ENCODE results near the gene PARD3. TPM values are rescaled to one million over a fixed set of nuclear protein-coding genes. Genes with fewer than 3 reads are reported as not detected.

The PARD3 gene
- total and polyA plus RNA-seq, 12 donors: 17.0 to 93.8 (median 47.3) TPM

DNA sequence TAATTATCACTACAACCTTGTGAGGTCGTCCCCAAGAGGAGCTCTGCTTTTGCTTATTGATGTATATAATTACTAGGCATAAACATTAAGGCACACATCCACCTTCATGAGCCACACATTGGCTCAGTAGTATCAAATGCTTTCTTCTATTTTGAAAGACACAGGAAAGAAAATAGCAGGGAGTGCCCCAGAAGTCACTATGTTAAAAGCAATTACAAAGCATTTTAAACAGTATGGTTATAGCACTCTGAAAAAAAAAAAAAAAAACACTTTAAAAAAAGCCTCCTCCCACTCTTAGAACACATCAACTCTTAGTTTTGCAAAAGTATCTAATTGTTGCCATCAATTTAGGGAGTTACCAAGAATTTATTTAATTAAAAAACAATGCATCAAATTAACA lies 474.2 kb downstream of the PARD3 start:
- H3K27ac ChIP-seq: peak overlapping the region in 2 of 5 donors; percentile 42 to 49
- H3K9me3 ChIP-seq (replicated peaks in 1 of 3): no peaks in the 10 kb centered on the region
- H3K4me3 ChIP-seq: peak overlapping the region in 1 of 4 donors; percentile 25
- WGBS, 4 donors: 52 to 75% (median 70%) methylated on average over 1 of the region's 1 CpG
- H3K27me3 ChIP-seq: no peaks in the 10 kb centered on the region
- no peaks in the 10 kb centered on the region for H3K36me3 ChIP-seq (replicated peaks in 1 of 2)
- no peak for DNase-seq
- H3K4me1 ChIP-seq (replicated peaks in 1 of 2): peaks cover 6 to 31% of the 10 kb centered on the region in 2 donors
- intact Hi-C loops (cut with DNase I): no loop called here
- TF ChIP-seq, protein P1, sequence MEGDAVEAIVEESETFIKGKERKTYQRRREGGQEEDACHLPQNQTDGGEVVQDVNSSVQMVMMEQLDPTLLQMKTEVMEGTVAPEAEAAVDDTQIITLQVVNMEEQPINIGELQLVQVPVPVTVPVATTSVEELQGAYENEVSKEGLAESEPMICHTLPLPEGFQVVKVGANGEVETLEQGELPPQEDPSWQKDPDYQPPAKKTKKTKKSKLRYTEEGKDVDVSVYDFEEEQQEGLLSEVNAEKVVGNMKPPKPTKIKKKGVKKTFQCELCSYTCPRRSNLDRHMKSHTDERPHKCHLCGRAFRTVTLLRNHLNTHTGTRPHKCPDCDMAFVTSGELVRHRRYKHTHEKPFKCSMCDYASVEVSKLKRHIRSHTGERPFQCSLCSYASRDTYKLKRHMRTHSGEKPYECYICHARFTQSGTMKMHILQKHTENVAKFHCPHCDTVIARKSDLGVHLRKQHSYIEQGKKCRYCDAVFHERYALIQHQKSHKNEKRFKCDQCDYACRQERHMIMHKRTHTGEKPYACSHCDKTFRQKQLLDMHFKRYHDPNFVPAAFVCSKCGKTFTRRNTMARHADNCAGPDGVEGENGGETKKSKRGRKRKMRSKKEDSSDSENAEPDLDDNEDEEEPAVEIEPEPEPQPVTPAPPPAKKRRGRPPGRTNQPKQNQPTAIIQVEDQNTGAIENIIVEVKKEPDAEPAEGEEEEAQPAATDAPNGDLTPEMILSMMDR (IDR thresholded peaks at IDR 0.05): no peak
- no peak for TF ChIP-seq POLR2A (IDR thresholded peaks at IDR 0.05)

DNA sequence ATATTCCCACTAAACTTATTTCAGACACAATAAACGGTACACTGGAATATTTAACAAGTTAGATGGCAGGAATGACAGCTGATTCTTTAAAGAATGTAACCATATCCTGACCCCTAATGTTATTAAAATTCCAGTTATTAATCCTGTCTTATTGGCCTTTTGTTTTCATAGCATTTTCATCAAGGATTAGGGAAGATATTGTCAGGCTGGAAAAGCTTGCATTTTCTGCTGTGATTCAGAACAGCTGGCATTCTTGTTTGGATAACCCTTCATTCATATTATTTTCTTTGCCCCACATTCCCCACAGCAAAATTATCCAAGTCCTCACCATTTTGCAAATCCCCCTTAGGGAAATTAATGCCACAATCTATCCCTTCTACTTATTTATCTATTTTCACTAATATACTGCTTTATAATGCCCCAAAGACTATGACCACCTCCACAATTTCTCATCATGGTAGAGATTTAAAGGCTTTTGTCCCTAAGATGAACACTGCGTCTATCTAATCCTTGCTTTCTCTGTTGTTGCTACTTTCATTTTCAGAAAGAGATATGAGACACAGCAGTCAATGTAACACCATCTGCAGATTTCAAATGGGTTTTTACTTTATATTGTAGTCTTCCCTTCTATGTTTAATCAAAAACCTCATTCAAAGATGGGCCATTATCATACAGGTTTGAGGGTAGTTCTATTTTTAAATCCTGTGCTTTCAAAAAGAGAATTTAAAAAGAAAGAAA lies 475.1 kb downstream of the PARD3 start:
- intact Hi-C loops (cut with DNase I): no loop called here
- peak overlapping the region in 2 of 5 donors; percentile 42 to 49 for H3K27ac ChIP-seq
- no peaks in the 10 kb centered on the region for H3K36me3 ChIP-seq (replicated peaks in 1 of 2)
- H3K4me1 ChIP-seq (replicated peaks in 1 of 2): peaks cover 6 to 31% of the 10 kb centered on the region in 2 donors
- WGBS, 4 donors: 50 to 58% (median 57%) methylated on average over 2 of the region's 2 CpGs
- H3K4me3 ChIP-seq: peak overlapping the region in 1 of 4 donors; percentile 8
- no peaks in the 10 kb centered on the region for H3K27me3 ChIP-seq
- TF ChIP-seq, protein P1 (IDR thresholded peaks at IDR 0.05): no peak
- no peak for TF ChIP-seq POLR2A (IDR thresholded peaks at IDR 0.05)
- no peaks in the 10 kb centered on the region for H3K9me3 ChIP-seq (replicated peaks in 1 of 3)
- no peak for DNase-seq

DNA sequence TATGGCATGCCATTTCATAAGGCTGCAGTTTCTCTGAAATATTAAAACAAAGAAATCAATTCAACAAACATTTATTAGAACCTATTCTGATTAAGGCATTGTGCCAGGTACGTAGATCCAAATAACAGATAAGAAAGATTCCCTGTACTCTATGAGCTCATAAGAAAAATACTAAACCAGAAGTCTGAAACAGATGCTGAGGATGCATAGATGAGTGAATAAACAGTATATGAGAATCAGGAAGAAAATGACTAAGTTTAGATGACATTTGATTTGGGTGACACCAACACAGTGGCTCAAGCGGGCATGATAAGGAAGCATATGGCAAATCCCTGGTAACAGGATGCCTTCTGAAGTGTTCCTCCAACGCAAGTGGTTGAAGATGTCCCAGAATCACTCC lies 477.2 kb downstream of the PARD3 start:
- no peaks in the 10 kb centered on the region for H3K27me3 ChIP-seq
- no peak for TF ChIP-seq POLR2A (IDR thresholded peaks at IDR 0.05)
- no peaks in the 10 kb centered on the region for H3K36me3 ChIP-seq (replicated peaks in 1 of 2)
- no peak for DNase-seq
- intact Hi-C loops (cut with DNase I): no loop called here
- WGBS, 4 donors: 57 to 77% (median 68%) methylated on average over 3 of the region's 3 CpGs
- no peak overlapping the region for H3K27ac ChIP-seq
- H3K4me3 ChIP-seq: no peak overlapping the region
- H3K9me3 ChIP-seq (replicated peaks in 1 of 3): no peaks in the 10 kb centered on the region
- peaks cover 0 to 24% of the 10 kb centered on the region in 2 donors for H3K4me1 ChIP-seq (replicated peaks in 1 of 2)

DNA sequence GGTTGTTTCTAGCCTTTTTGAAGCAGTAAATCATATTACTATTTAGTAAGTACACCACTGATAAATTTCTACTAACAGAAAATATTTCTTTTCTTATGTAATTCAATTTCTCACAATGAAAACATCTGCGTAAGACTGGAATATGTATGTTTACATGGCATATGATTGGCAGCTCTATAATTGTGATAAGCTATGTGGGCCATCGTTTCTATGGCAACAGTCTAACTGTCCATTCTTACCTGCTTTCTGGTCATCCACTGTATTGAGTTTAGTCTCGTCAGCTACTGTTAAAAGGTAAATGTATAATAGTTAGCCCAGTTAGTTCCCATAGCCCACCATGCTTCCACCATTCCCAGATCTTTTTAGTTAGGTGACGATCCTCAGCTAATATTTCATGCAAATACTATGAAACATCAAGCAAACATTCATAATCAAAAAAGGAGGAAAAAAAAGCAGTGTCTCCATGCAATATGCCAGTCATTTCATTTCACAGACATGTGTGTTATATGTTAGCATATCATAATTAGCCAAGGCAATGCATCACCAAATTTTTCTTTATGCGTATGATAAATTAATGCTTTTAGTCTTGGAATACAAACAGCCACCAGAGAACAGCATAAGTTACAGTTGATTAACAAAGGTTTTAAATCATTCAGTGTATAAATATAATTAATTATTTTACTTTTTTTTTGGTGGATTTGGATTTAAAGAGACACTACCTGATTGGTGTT lies 479.0 kb downstream of the PARD3 start:
- H3K4me3 ChIP-seq: no peak overlapping the region
- peaks cover 0 to 16% of the 10 kb centered on the region in 2 donors for H3K4me1 ChIP-seq (replicated peaks in 1 of 2)
- intact Hi-C loops (cut with DNase I): no loop called here
- H3K27me3 ChIP-seq: no peaks in the 10 kb centered on the region
- DNase-seq: no peak
- H3K27ac ChIP-seq: no peak overlapping the region
- WGBS, 4 donors: 87 to 97% (median 92%) methylated on average over 5 of the region's 5 CpGs
- TF ChIP-seq, protein P1 (IDR thresholded peaks at IDR 0.05): no peak
- no peak for TF ChIP-seq POLR2A (IDR thresholded peaks at IDR 0.05)
- H3K9me3 ChIP-seq (replicated peaks in 1 of 3): no peaks in the 10 kb centered on the region
- no peaks in the 10 kb centered on the region for H3K36me3 ChIP-seq (replicated peaks in 1 of 2)
